Measurements from ENCODE around the gene EPHA6. TPM values are rescaled to one million over a fixed set of nuclear protein-coding genes. Genes with fewer than 3 reads are reported as not detected.

The EPHA6 gene
- total and polyA plus RNA-seq, 8 donors = 0.23 to 0.79 (median 0.41) TPM

DNA sequence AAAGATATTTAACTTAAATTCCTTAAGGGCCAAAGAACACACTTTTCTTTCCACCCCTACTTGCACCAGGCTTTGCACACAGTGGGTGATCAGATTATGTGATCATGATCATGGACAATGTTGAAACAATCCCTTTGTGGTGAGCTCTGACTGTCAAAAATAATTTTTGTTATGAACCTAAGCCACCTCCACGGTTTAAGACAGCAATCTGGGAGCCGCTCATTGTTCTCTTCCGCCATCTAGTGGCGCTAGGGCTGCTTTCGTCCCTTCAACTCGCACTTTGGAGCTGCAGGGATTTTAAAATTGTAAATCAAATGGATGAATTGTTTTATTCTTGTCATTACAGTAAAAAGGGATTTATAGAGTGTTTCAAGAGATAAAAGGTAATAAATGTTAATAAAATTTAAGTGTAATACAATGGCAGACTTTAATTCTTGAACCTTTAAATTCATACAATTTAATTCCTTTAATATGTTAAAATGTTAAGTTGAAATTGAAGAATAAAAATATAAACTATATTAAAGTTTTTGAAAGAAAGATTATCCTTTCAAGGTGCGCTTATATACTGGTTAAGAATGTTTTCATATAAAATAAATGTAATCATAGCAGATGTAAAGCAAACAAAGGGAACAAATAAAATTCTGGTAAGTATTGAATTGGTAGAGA, 904.9 kb downstream of the EPHA6 start:
- H3K9me3 ChIP-seq = no peaks in the 10 kb centered on the region
- DNase-seq = peak; percentile 22 to 80 (median 52)
- H3K4me3 ChIP-seq = no peak overlapping the region
- H3K36me3 ChIP-seq = no peaks in the 10 kb centered on the region
- no peaks in the 10 kb centered on the region for H3K4me1 ChIP-seq
- peak; percentile 95 for ATAC-seq
- intact Hi-C loops (cut with DNase I) = no loop called here
- H3K27me3 ChIP-seq = no peaks in the 10 kb centered on the region
- no peak overlapping the region for H3K27ac ChIP-seq
- TF ChIP-seq, protein P1, sequence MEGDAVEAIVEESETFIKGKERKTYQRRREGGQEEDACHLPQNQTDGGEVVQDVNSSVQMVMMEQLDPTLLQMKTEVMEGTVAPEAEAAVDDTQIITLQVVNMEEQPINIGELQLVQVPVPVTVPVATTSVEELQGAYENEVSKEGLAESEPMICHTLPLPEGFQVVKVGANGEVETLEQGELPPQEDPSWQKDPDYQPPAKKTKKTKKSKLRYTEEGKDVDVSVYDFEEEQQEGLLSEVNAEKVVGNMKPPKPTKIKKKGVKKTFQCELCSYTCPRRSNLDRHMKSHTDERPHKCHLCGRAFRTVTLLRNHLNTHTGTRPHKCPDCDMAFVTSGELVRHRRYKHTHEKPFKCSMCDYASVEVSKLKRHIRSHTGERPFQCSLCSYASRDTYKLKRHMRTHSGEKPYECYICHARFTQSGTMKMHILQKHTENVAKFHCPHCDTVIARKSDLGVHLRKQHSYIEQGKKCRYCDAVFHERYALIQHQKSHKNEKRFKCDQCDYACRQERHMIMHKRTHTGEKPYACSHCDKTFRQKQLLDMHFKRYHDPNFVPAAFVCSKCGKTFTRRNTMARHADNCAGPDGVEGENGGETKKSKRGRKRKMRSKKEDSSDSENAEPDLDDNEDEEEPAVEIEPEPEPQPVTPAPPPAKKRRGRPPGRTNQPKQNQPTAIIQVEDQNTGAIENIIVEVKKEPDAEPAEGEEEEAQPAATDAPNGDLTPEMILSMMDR (IDR thresholded peaks at IDR 0.05) = peak; percentile 76 to 79

DNA sequence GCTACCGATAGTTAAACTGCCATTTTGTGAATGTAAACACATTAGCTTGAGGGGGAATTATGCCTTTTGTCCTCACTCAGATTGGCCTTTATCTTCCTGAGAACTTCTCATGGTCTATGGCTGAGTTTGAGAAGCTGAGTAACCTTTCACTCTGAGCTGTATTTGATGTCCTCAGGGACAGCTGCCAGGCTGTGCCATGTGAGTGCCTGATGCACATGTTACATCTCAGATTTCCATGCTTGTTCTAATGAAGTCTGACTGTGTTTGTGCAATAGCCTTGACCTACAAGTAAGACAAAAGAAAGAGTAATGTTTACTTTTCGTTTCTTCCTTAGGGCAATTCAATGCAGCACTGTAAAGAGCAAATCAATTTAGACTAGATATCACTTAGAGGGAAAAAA, 906.0 kb downstream of the EPHA6 start:
- no peaks in the 10 kb centered on the region for H3K4me1 ChIP-seq
- no peak overlapping the region for H3K4me3 ChIP-seq
- H3K9me3 ChIP-seq = no peaks in the 10 kb centered on the region
- no peak overlapping the region for H3K27ac ChIP-seq
- TF ChIP-seq, protein P1 (IDR thresholded peaks at IDR 0.05) = no peak
- ATAC-seq (no peak), DNase-seq (no peak)
- intact Hi-C loops (cut with DNase I) = no loop called here
- no peaks in the 10 kb centered on the region for H3K36me3 ChIP-seq
- no peaks in the 10 kb centered on the region for H3K27me3 ChIP-seq

DNA sequence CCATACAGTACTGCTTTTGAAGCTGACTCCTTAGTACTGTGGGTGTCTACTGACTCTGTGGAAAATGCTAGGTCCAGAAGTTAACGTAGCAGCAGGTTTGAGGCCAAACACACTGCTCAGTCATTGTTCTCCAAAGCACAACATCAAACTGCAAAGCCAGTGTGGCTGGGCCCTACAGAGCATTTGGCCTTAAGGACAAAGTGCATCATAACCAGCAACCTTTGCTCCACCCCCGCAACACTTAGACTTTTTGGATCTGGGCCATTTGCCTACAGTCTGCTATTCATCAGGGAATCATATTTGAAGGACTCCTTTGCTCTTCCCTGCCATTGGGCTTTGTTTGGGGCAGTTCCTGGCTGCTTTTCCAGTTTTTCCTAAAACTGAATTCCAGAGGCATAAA, 907.1 kb downstream of the EPHA6 start:
- no peak overlapping the region for H3K27ac ChIP-seq
- TF ChIP-seq, protein P1 (IDR thresholded peaks at IDR 0.05) = no peak
- no peaks in the 10 kb centered on the region for H3K4me1 ChIP-seq
- H3K4me3 ChIP-seq = no peak overlapping the region
- no peaks in the 10 kb centered on the region for H3K27me3 ChIP-seq
- DNase-seq = no peak
- intact Hi-C loops (cut with DNase I) = no loop called here
- no peaks in the 10 kb centered on the region for H3K36me3 ChIP-seq
- H3K9me3 ChIP-seq = no peaks in the 10 kb centered on the region
- ATAC-seq = no peak

DNA sequence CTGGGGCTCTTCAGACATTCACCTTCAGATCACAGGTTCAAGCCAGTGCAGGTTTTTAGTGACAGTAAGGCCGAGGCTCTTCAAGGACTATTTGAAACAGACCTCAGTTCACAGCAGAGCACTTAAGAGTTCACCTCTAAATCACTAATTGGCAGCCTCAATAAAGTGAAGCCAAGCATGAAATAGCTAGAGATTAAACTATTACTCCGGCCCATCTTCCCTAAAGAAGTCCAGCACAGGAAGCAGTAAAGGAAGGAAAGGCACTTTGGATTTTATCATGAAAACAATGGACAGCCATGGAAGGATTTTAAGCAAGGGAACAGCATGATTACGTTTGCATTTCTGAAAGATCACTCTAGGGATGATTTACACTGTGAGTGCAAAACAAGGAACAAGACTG, 922.5 kb downstream of the EPHA6 start:
- no peak for DNase-seq
- H3K27ac ChIP-seq = no peak overlapping the region

DNA sequence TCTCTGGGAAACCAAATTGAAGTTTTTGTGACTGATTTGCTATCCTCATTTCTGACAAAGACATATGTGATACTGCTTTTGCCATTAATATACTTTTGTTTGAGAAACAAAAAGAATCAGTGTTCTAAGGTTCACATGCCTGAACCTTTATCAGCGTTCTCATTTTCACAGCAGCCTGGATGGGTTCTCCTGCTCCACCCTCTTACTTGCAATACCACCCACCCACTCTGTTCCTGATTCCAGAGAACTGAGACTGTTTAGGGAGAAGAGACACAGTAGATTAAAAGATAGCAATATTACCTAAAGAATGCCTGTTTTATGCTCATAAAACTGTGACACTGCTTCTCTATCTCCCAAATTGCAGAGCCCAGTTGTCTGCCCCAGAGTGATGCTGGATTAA, 924.4 kb downstream of the EPHA6 start:
- DNase-seq (no peak), ATAC-seq (no peak)
- intact Hi-C loops (cut with DNase I) = no loop called here
- Histone ChIP-seq H3K36me3 (no peaks in the 10 kb centered on the region), H3K4me1 (no peaks in the 10 kb centered on the region), H3K27ac (no peak overlapping the region), H3K9me3 (no peaks in the 10 kb centered on the region), H3K4me3 (no peak overlapping the region), H3K27me3 (no peaks in the 10 kb centered on the region)
- TF ChIP-seq, protein P1 (IDR thresholded peaks at IDR 0.05) = no peak

More for the DNA sequence above, 922.5 kb downstream of the EPHA6 start:
- Histone ChIP-seq H3K9me3 (no peaks in the 10 kb centered on the region), H3K4me3 (no peak overlapping the region), H3K27me3 (no peaks in the 10 kb centered on the region), H3K36me3 (no peaks in the 10 kb centered on the region), H3K4me1 (no peaks in the 10 kb centered on the region)
- TF ChIP-seq, protein P1 (IDR thresholded peaks at IDR 0.05) = no peak
- intact Hi-C loops (cut with DNase I) = no loop called here
- ATAC-seq = no peak
